Measurements from ENCODE around the gene SLC9A8.

DNA sequence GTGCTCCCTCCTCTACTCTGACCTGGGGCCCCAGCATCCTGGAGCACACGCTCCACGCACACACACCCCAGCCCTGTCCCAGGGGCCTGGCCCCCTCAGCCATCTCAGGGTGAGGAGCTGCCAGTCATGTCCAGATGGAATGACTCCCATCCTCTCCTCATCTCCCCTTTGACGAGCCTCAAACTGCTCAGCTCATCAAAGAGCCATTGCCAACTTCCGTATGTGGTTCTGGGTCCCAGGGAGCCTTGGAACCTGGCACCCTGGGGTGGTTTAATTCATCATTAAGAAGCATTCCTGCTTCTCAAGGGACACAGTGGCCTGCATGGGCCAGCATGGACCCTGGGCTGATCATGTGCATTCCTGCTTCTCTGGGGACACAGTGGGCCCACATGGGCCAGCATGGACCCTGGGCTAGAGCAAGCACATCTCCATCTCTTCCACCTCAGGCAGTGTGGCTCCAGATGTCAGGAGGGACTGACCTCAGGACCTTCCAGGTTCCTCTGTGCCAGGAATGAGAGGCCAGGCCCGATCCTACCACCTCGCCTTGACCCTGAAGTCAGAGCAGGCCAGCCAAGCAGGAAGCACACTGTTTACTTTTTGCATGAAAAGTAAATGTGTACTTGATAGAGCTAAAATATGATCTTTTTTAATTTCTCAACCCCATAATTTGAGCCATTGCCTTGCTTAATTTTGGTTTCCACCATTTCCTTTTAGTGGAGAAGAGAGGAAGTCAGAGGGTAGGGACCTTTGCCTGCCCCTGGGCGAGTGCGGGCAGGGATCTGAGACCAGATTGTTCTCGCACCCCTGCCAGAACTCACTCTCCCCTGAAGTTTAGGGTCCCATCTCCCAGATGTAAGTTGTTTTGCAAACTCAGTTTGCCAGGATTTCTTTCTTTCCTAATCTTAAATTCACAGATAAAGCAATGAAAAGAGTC is 76.6 kb downstream of the SLC9A8 start:
- no peak for TF ChIP-seq JUN (IDR thresholded peaks at IDR 0.05; ENCODE audit: low read depth, low read length)
- TF ChIP-seq RFX5 (IDR thresholded peaks at IDR 0.05; ENCODE audit: borderline replicate concordance, low read depth, low read length): no peak
- TF ChIP-seq, protein P1, sequence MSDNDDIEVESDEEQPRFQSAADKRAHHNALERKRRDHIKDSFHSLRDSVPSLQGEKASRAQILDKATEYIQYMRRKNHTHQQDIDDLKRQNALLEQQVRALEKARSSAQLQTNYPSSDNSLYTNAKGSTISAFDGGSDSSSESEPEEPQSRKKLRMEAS (IDR thresholded peaks at IDR 0.05): no peak
- no peak for TF ChIP-seq SRF (IDR thresholded peaks at IDR 0.05; ENCODE audit: low read depth, low read length)
- TF ChIP-seq CBX5 (IDR thresholded peaks at IDR 0.05; ENCODE audit: low read depth, low read length): no peak
- TF ChIP-seq HDAC6 (IDR thresholded peaks at IDR 0.05; ENCODE audit: low read depth, low read length): no peak
- TF ChIP-seq TEAD4 (IDR thresholded peaks at IDR 0.05; ENCODE audit: low read depth, low read length): no peak
- TF ChIP-seq, protein P2, sequence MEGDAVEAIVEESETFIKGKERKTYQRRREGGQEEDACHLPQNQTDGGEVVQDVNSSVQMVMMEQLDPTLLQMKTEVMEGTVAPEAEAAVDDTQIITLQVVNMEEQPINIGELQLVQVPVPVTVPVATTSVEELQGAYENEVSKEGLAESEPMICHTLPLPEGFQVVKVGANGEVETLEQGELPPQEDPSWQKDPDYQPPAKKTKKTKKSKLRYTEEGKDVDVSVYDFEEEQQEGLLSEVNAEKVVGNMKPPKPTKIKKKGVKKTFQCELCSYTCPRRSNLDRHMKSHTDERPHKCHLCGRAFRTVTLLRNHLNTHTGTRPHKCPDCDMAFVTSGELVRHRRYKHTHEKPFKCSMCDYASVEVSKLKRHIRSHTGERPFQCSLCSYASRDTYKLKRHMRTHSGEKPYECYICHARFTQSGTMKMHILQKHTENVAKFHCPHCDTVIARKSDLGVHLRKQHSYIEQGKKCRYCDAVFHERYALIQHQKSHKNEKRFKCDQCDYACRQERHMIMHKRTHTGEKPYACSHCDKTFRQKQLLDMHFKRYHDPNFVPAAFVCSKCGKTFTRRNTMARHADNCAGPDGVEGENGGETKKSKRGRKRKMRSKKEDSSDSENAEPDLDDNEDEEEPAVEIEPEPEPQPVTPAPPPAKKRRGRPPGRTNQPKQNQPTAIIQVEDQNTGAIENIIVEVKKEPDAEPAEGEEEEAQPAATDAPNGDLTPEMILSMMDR (IDR thresholded peaks at IDR 0.05; ENCODE audit: control extremely low read depth in 1 of 3, insufficient read depth in 1 of 3, low read depth in 1 of 3, low read length in 3 of 3): no peak
- no peak for TF ChIP-seq KDM1A (IDR thresholded peaks at IDR 0.05; ENCODE audit: borderline replicate concordance, low read length)
- TF ChIP-seq SP1 (IDR thresholded peaks at IDR 0.05; ENCODE audit: low read depth, low read length): no peak
- no peak for TF ChIP-seq TAF1 (IDR thresholded peaks at IDR 0.05; ENCODE audit: low read depth, low read length)
- no peak for TF ChIP-seq POLR2A (IDR thresholded peaks at IDR 0.05; ENCODE audit: control extremely low read depth in 1 of 2, low read depth in 2 of 2, low read length in 2 of 2)

All from H1 (cell line).